OCI-LY1 (cell line): ENCODE measurements around the gene INSRR.

Source experiments
- CTCF ChIP-seq: fragments of 200-600 bp; sonication (generic), shearing (Covaris generic); IDR thresholded peaks from 2 replicates; pipeline ENCODE4 v1.5.1; 2017; ENCODE audit warnings: mild to moderate bottlenecking, antibody characterized with exemption, low read length, moderate library complexity, mixed read lengths
- EZH2 ChIP-seq: fragments of 200-600 bp; sonication (generic), shearing (Covaris generic); IDR thresholded peaks from 2 replicates; pipeline ENCODE4 v1.8.0; 2017; ENCODE audit warnings: borderline replicate concordance, mixed run types, mild to moderate bottlenecking, antibody characterized with exemption, low read length, moderate library complexity, mixed read lengths

DNA sequence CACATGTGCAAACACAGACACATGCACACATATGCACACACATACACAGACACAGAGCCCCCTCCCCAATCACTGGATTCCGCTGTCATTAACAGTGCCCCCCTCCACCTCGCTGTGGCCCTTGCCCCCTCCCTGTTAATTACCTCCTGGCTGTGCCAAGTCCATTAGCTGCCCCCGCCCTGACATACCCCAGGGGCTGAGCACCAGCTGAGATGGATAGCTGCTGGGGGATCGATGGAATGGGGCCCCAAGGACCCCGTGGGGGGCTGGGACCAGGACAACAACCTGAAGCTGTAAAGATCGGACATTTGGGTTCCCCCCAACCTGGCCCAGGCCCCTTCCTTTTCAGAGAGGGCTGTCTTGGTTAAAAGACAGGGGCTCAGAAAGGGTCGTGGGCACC lies 25.0 kb upstream of the INSRR start:
- TF ChIP-seq CTCF = no peak
- TF ChIP-seq EZH2 = no peak
